ENCODE measurements around the gene JADE1. TPM values are rescaled to one million over a fixed set of nuclear protein-coding genes. Genes with fewer than 3 reads are reported as not detected.

The JADE1 gene
- total and polyA plus RNA-seq, 2 of the 13 experiments (the other 11 are each of a cell fraction or from before 2014, with no cell fraction given), result 5.4 to 19.3 TPM

GRCh38 chr4:128832243-128832625 lies 22.7 kb downstream of the JADE1 start:
- Histone ChIP-seq H3K79me2 (ENCODE audit: insufficient read depth, low read length) (peaks cover 87% of the 10 kb centered on the region), H3K9ac (ENCODE audit: insufficient read depth, low read depth, low read length) (0 out of 2 replicates have a peak overlapping the region, but pooled peaks have one; percentile 44), H3K9me3 (ENCODE audit: low read length) (no peaks in the 10 kb centered on the region), H3K4me1 (ENCODE audit: insufficient read depth, low read length) (peaks cover 50% of the 10 kb centered on the region), H3K36me3 (replicated peaks in 1 of 2; ENCODE audit: control insufficient read depth in 1 of 2, insufficient read depth in 2 of 2, low read length in 2 of 2) (peaks cover 13 to 15% of the 10 kb centered on the region in 2 experiments; a peak in 4 of 5 replicates), H2AFZ (ENCODE audit: low read length) (no peak overlapping the region), H3K27ac (ENCODE audit: extremely low read length, insufficient read depth, low read length) (peak overlapping the region; percentile 66), H3K4me3 (replicated peaks in 1 of 3; ENCODE audit: insufficient read depth in 1 of 3, low read depth in 2 of 3, low read length in 3 of 3) (no peak overlapping the region), H3K27me3 (ENCODE audit: control insufficient read depth in 1 of 2, insufficient read depth in 2 of 2, low read length in 2 of 2) (no peaks in the 10 kb centered on the region), H4K20me1 (ENCODE audit: insufficient read depth, low read length) (peaks cover 29% of the 10 kb centered on the region), H3K4me2 (ENCODE audit: low read depth, low read length) (no peak overlapping the region)
- DNase-seq (ENCODE audit: low spot score) (no peak), ATAC-seq (no peak), FAIRE-seq (no peak)
- WGBS (ENCODE audit: low lambda C conversion rate), result 96% methylated on average over 2 of the region's 2 CpGs
- intact Hi-C loops (cut with micrococcal nuclease; ENCODE audit: unreplicated experiment) (no loop called here), in situ Hi-C loops (cut with HindIII; ENCODE audit: extremely low pct_ligation_motif_present, low pct_unique_long_range_greater_than_20kb) (no loop called here)
- ChIA-PET CTCF (ENCODE audit: low intra/inter-chr PET ratio, low total read pairs) (no interaction called here), POLR2A (no interaction called here)
- no TSS peak for BruUV-seq (replicated peaks)
- no peak for TF ChIP-seq RCOR2 (CRISPR knock-in tag; IDR thresholded peaks at IDR 0.05)
- no peak for TF ChIP-seq MTERF4 (CRISPR knock-in tag; IDR thresholded peaks at IDR 0.05)
- no peak for TF ChIP-seq THAP11 (CRISPR knock-in tag; IDR thresholded peaks at IDR 0.05)

GRCh38 chr4:128835498-128836222 lies 26.2 kb downstream of the JADE1 start:
- DNase-seq (ENCODE audit: low spot score) (no peak), ATAC-seq (no peak), FAIRE-seq (no peak)
- H2AFZ ChIP-seq (ENCODE audit: low read length), result no peak overlapping the region
- 74% methylated on average over 8 of the region's 8 CpGs for whole genome bisulfite sequencing (ENCODE audit: low lambda C conversion rate)
- peaks cover 13% of the 10 kb centered on the region in 2 experiments; a peak in 4 of 5 replicates for H3K36me3 ChIP-seq (replicated peaks in 1 of 2; ENCODE audit: control insufficient read depth in 1 of 2, insufficient read depth in 2 of 2, low read length in 2 of 2)
- no peak overlapping the region for H3K4me3 ChIP-seq (replicated peaks in 1 of 3; ENCODE audit: insufficient read depth in 1 of 3, low read depth in 2 of 3, low read length in 3 of 3)
- H3K9me3 ChIP-seq (ENCODE audit: low read length), result no peaks in the 10 kb centered on the region
- BruUV-seq (replicated peaks), result no TSS peak
- H3K4me2 ChIP-seq (ENCODE audit: low read depth, low read length), result no peak overlapping the region
- intact Hi-C loops (cut with micrococcal nuclease; ENCODE audit: unreplicated experiment), result no loop called here
- H4K20me1 ChIP-seq (ENCODE audit: insufficient read depth, low read length), result peaks cover 27% of the 10 kb centered on the region
- ChIA-PET POLR2A (no interaction called here), CTCF (ENCODE audit: low intra/inter-chr PET ratio, low total read pairs) (no interaction called here)
- no peaks in the 10 kb centered on the region for H3K27me3 ChIP-seq (ENCODE audit: control insufficient read depth in 1 of 2, insufficient read depth in 2 of 2, low read length in 2 of 2)
- no peak for TF ChIP-seq ARHGAP35 (CRISPR knock-in tag; IDR thresholded peaks at IDR 0.05; ENCODE audit: borderline replicate concordance)
- TF ChIP-seq SMAD3 (CRISPR knock-in tag; IDR thresholded peaks at IDR 0.05), result no peak
- TF ChIP-seq PAXIP1 (CRISPR knock-in tag; conservative IDR thresholded peaks at IDR 0.05), result no peak
- H3K4me1 ChIP-seq (ENCODE audit: insufficient read depth, low read length), result peaks cover 49% of the 10 kb centered on the region
- in situ Hi-C loops (cut with HindIII; ENCODE audit: extremely low pct_ligation_motif_present, low pct_unique_long_range_greater_than_20kb), result no loop called here
- H3K27ac ChIP-seq (ENCODE audit: extremely low read length, insufficient read depth, low read length), result no peak overlapping the region
- H3K9ac ChIP-seq (ENCODE audit: insufficient read depth, low read depth, low read length), result no peak overlapping the region
- H3K79me2 ChIP-seq (ENCODE audit: insufficient read depth, low read length), result peaks cover 88% of the 10 kb centered on the region
